ENCODE results near the gene VTI1A. TPM values are rescaled to one million over a fixed set of nuclear protein-coding genes. Genes with fewer than 3 reads are reported as not detected.

The VTI1A gene
- total RNA-seq, 1 experiment from 2014 or later = 22.0 TPM

DNA sequence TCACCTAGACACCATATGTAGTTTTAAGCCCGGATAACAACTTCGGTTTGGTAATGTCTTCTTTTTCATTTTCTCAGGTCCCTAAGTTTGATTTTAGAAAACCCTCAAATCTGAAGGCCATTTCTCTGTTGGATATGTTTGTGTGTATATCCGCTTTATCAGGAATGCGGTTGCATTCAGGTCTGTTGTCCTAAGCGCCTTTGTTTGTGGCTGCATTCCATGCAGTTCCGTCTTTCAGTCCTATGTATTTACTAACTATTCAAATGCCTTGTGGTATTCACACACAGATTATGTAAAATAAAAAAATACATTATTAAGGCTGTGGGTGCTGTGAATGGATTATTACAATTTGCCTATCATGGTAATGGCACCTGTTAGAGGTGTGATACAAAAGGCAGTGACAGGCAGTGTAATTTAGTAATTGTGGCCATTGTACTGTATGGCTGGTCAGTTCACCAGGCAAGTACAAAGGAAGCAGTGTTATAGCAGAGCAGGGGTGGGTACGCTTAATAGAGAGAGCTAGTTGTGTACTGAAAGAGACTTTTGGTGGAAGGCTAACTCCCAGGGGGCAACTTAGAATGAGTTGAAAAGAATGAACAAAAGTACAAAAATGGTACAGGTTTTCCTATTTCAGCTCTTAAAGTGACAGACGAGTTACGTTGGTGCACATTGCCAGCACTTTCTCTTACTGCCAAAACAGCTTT lies 136.4 kb downstream of the VTI1A start:
- Histone ChIP-seq H2BK120ac (ENCODE audit: low read depth, low read length, poor library complexity, severe bottlenecking) (no peak overlapping the region), H3K9me3 (ENCODE audit: control insufficient read depth, low read depth, low read length) (no peaks in the 10 kb centered on the region), H2AFZ (ENCODE audit: low read length) (no peak overlapping the region), H4K5ac (ENCODE audit: insufficient read length, low read depth, low read length) (no peak overlapping the region), H3K27ac (ENCODE audit: insufficient read length, low read depth, low read length) (no peak overlapping the region), H2BK20ac (ENCODE audit: low read depth, low read length, poor library complexity, severe bottlenecking) (no peak overlapping the region), H2BK5ac (ENCODE audit: insufficient read length, low read length) (no peak overlapping the region), H3K14ac (ENCODE audit: insufficient read depth, low read length) (no peak overlapping the region), H3K18ac (ENCODE audit: insufficient read length, low read depth, low read length) (no peak overlapping the region), H3K27me3 (ENCODE audit: insufficient read depth, low read length) (no peaks in the 10 kb centered on the region), H4K8ac (replicated peaks; ENCODE audit: insufficient read length, low read depth, low read length) (no peak overlapping the region), H3K79me1 (ENCODE audit: insufficient read depth, low read depth, low read length, poor library complexity, severe bottlenecking) (no peaks in the 10 kb centered on the region), H3K4me2 (ENCODE audit: insufficient read depth, insufficient read length, low read length) (no peak overlapping the region), H3K4me1 (ENCODE audit: insufficient read depth, low read length) (peaks cover 3% of the 10 kb centered on the region; the same call in 1 of the 2 replicates), H2AK5ac (ENCODE audit: insufficient read length, low read length) (no peak overlapping the region), H4K20me1 (ENCODE audit: control insufficient read depth, insufficient read depth, insufficient read length) (no peaks in the 10 kb centered on the region), H3T11ph (ENCODE audit: low read length) (no peak overlapping the region), H3K9ac (ENCODE audit: extremely low read depth, insufficient read length, low read length) (no peak overlapping the region), H2BK15ac (ENCODE audit: low read depth, low read length) (no peak overlapping the region), H3K56ac (ENCODE audit: insufficient read length, low read depth, low read length) (no peak overlapping the region), H3K4ac (ENCODE audit: low read depth, low read length) (no peak overlapping the region), H3K79me2 (ENCODE audit: insufficient read depth, low read length) (no peaks in the 10 kb centered on the region), H3K23ac (ENCODE audit: insufficient read length, low read depth, low read length) (no peak overlapping the region), H3K23me2 (ENCODE audit: insufficient read length, low read depth, low read length, poor library complexity, severe bottlenecking) (no peaks in the 10 kb centered on the region), H2BK12ac (ENCODE audit: insufficient read length, low read depth, low read length) (no peak overlapping the region), H4K91ac (ENCODE audit: insufficient read length, low read depth, low read length) (no peak overlapping the region)
- WGBS (ENCODE audit: extremely low coverage, insufficient read length, low lambda C conversion rate) = no CpG with 5 or more reads among the region's 9 CpGs
- Mint-ChIP-seq H3K9me3 (no peaks in the 10 kb centered on the region), H3K27me3 (ENCODE audit: low read depth) (no peaks in the 10 kb centered on the region), H3K4me1 (peaks cover 42 to 47% of the 10 kb centered on the region in 2 experiments), H3K27ac (peak overlapping the region; percentile 19 to 41 (median 22); a peak in 3 of 7 replicates), H3K36me3 (ENCODE audit: insufficient read depth in 1 of 3, low read depth in 3 of 3) (no peaks in the 10 kb centered on the region), H3K4me3 (no peak overlapping the region)
- no peak for DNase-seq
- TF ChIP-seq, protein P1, sequence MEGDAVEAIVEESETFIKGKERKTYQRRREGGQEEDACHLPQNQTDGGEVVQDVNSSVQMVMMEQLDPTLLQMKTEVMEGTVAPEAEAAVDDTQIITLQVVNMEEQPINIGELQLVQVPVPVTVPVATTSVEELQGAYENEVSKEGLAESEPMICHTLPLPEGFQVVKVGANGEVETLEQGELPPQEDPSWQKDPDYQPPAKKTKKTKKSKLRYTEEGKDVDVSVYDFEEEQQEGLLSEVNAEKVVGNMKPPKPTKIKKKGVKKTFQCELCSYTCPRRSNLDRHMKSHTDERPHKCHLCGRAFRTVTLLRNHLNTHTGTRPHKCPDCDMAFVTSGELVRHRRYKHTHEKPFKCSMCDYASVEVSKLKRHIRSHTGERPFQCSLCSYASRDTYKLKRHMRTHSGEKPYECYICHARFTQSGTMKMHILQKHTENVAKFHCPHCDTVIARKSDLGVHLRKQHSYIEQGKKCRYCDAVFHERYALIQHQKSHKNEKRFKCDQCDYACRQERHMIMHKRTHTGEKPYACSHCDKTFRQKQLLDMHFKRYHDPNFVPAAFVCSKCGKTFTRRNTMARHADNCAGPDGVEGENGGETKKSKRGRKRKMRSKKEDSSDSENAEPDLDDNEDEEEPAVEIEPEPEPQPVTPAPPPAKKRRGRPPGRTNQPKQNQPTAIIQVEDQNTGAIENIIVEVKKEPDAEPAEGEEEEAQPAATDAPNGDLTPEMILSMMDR (conservative IDR thresholded peaks at IDR 0.05) = no peak

Measured in H9 (cell line).